GM19455 (cell line): ENCODE measurements around the gene DNM2.

Experiments
- ATAC-seq: cut with Tn5 transposase; IDR thresholded peaks from one replicate; pipeline ENCODE4 v1.9.1; 2021; ENCODE audit not compliant: unreplicated experiment

Gene DNM2

DNA sequence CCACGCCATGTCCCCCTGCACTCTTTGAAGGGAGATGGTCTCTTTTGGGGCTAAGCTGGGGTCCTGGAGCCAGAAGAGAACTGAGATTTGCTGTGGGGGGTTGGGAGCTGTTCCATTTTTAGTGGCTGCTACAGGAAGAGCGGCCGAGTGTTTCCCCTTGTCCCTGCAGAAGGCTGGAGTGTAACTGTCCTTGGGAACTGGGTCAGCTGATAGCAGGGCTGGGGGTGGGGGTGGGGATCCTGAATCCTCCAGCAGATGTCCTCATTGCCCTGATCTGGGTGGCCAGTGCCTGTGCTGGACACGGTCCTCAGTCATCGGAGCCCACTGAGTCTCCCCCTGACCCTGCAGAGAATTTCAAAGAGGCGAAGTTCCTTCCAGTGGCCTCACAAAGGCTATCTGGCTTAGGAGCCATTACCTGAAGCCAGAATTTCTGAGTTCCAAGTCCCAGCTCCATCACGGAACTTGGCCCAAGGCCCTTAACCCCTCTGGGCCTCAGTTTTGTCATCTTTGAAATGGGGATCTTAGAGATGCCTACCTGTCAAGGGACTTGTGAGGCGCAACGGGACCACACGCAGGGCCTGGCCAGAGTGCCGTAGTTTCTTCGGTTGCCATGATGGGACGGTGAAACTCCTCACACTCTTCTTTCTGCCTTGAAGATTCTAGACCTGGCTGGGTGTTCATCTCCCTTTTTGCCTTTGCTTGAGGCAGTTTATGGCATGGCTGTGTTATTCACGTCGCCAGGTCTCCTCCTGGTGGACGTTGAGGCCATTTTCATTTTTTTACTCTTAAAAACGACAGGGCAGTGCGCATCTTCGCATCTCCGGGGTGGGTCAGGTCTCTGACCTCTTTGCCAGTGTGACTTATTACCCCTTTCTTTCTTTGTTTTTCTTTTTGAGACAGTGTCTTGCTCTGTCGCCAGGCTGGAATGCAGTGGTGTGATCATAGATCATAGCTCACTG, 51.9 kb downstream of the DNM2 start:
- ATAC-seq = no peak

DNA sequence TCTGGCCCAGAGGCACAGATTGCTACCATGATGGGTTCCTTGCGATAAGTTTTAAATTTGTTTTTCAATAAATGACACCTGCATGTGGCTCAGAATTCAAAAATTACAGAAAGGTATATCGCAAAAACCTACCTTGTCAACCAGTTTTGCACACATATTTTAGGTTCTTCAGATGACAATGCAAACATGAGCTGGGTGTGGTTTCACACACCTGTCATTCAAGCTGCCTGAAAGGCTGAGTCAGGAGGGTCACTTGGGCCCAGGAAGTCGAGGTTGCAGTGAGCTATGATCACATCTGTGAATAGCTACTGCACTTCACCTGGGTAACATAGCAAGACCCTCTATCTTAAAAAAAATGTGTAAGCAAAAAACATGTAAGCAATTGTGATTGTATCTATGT, 56.1 kb downstream of the DNM2 start:
- ATAC-seq = no peak

DNA sequence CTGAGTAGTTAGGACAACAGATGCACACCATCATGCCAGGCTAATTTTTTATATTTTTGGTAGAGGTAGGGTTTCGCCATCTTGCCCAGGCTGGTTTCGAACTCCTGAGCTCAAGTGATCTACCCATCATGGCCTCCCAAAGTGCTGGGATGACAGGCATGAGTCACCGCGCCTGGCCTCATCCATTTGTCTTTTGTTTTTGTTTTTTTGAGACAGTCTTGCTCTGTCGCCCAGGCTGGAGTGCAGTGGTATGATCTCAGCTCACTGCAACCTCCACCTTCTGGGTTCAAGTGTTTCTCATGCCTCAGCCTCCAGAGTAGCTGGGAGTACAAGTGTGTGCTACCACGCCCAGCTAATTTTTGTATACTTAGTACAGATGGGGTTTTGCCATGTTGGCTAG, 57.0 kb downstream of the DNM2 start:
- no peak for ATAC-seq

DNA sequence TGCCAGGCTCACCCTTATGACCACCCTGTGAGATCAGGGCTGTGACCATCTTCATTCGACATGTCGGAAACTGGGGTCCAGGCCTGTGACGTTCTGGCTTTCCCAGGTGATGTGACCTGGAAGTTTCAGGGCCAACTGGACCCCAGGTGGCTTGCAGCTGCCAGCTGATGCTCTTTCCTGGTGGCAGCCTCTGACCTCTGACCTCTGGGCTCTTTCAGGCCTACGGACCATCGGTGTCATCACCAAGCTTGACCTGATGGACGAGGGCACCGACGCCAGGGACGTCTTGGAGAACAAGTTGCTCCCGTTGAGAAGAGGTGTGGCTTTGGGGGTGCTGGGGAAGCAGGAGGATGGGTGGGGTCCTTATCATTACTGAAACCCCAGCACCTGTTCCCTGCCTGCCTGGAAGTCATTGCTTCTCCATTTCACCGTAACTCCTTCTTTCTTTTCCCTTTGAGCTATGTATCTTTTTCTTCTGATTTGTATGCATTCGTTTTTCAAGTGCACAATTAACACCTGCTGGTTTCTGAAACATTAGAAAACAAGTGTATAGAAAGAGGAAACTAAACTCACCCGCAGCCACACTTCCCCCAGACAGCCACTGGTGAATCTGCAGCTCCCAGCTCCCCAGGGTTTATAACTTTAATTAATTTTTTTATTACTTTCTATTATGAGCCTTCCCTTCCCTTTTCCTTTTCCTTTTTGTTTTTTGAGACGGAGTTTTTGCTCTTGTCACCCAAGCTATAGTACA, 59.2 kb downstream of the DNM2 start:
- ATAC-seq = no peak

DNA sequence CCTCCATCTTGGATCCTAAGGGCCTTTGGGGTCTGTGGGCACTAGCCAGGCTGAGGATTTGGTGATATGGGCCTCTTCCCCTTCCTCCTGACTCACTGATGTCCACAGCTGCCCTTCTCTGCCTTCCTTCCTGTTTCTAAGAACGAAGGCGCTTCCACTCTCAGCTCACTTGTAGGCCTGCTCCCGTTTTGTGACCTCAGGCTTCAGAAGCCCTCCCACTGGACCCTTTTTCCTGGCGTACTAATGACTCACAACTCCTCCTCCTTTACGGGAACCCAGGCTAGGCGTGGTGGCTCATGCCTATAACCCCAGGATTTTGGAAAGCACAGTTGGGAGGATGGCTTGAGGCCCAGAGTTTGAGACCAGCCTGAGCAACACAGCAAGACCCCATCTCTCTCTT, 62.5 kb downstream of the DNM2 start:
- ATAC-seq = no peak

DNA sequence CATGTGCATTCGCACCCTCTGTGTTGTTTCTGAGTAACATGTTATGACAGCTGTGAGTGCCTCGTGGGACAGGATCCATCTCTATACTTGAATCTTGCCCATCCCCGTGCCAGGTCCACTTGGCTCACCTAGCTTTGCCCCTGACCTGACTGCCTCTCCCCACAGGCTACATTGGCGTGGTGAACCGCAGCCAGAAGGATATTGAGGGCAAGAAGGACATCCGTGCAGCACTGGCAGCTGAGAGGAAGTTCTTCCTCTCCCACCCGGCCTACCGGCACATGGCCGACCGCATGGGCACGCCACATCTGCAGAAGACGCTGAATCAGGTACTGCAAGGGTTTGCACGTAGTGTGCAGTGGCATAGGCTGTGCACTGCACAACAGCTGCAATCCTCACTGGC, 64.9 kb downstream of the DNM2 start:
- no peak for ATAC-seq

DNA sequence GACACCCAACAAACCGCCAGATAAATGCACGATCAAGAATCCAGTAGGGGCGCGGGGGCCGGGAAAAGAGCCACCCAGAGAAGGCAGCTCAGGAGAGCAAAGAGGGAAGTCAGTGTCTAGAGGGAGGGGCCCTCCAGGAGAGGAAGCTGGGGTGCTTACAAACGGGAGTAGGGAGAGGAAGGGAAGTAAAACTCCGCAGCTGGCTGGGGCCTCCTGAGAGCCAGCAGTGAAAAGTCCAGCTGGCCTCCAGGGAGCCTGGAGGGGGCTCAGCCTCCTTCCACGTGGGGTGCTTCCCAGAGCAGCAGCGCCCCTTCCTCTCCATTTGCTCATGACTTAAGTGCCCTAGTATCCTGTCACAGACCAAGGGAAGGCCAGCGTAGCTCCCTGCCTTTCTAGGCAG, 66.4 kb downstream of the DNM2 start:
- ATAC-seq = no peak

DNA sequence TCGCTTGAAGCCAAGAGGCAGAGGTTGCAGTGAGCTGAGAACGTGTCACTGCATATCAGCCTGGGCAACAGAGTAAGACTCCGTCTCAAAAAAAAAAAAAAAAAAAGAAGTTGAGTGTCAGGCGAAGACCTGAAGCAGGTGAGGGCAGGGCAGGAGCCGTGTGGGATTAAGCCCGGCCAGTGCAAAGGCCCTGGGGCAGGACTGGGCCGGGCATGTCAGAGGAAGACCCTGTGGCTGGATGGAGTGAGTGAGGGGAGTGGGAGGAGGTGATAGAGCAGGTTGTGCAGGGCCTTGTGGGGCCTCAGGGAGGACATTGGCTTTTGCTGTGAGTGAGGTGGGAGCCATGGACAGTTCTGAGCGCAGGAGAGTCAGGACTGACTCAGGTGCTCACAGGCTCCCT, 70.3 kb downstream of the DNM2 start:
- ATAC-seq = no peak

DNA sequence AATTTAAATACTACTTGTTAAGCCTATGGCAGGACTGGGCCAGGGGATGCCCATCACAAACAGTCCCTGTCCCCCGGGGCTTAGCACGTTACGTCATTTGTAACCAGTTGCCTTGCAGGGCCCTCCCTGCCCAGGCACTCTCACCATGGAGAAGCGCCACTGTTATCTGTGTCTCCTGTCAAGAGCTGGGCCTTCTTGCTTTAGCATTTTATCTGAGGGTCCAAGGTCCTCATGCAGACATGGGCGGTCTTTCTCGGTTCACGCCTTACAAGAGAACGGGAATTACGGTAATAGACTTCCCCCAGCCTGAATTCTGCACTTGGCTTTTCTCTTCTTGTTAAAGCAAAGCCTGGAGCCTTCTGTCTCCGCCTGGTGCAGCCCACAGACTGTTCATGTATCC, 72.0 kb downstream of the DNM2 start:
- no peak for ATAC-seq

DNA sequence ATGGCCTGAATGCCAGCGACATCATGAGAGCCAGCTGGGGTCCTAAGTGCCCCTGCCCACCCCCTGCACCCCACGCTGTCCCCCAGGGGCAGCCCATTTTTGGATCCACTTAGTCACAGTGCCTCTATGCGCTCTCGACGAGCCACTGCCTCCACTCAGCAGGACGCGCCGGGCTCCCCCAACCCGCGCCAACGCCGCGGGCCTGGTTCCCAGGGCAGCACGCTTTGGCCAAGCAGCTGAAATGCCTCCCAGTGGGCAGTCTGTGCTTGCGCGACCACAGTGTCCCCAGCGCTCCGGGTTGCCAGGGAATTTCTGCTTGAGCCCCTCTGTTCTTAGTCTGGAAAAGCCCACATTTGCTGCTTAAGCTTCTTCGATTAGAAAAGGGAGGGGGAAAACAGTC, 78.8 kb downstream of the DNM2 start:
- no peak for ATAC-seq

DNA sequence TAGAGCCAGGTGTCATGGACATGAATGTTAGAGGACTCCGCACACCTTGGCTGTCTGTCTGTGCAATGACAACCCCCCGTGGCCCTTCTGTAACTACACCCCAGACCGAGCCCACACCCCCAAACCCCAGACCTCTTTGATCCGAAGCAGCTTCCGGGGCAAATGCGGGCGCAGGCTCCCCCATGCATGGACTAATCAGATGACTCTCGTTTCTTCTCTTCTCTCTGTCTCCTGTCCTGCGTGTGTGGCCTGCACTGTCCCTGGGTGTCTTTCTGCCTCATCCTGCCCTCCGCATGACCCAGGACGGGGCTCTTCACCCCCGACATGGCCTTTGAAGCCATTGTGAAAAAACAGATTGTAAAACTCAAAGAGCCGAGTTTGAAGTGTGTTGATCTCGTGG, 79.2 kb downstream of the DNM2 start:
- ATAC-seq = no peak

DNA sequence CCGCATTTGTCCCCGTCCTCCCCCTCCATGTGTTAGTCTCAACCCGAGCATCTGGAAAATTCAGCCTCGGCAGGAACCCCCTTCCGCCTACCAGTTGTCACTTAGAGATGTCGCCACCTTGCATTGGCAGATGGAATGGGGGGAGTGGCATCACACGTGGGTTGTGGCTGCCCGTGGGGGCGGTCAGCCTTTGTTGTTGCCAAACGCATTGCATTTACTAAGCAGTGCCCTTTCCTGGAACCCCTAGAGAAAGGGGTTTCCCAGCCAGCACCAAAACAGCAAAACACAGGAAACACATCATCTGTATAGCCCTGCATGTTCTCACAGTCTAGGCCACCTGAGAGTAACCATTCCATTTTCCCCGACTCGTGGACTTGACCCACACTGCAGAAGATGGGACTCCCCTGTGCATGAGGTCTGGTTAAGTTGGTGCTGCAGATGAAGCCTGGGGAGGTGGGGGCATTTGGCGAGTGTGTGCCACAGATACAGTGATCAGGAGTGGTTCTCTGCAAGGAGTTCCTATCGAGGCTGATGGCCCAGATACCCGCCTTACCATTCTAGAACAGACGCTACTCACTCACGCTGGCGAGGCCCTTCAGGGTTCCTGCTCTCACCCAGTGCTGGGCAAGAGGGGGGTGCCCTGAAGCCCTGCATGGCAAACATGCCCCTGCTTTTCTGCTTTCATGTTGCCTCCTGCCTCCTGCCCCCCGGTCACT, 79.8 kb downstream of the DNM2 start:
- no peak for ATAC-seq

DNA sequence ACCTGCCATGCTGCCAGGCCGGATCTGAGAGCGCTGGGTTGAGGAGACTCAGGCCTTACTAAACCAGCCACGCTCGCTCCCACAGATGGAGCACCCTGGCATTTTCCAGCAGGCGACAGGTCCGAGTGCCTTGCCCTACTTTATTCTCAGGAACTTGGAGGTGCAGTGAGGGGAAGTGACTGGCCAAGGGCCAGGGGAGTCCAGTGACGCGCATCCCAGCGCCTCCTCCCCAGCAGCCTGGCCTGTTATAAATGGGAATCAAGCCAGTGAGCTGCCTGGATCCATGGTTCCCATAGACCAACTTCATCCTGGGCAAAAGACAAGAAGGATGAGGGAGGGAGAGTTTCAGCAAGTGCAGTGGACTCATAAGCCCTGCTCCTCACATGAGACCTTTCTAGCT, 82.6 kb downstream of the DNM2 start:
- ATAC-seq = no peak

DNA sequence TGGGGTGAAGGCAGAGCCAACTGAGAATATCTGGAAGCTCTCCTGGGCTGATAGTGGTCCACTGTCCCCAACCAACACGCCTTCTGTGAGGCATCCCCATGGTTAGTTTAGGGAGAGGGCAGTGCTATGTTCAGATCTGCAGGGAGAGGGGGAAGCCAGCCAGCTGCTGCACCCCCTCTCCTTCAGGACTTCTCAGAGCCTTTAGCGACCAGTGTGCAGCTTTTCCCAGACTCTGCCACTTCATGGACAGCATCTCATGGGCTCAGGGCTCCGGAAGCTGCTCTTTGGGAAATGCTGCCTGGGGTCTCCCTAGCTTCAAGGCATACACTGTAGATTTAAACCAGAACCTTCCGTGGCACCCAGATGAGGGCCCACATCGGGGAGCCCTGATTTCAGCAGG, 84.6 kb downstream of the DNM2 start:
- no peak for ATAC-seq

DNA sequence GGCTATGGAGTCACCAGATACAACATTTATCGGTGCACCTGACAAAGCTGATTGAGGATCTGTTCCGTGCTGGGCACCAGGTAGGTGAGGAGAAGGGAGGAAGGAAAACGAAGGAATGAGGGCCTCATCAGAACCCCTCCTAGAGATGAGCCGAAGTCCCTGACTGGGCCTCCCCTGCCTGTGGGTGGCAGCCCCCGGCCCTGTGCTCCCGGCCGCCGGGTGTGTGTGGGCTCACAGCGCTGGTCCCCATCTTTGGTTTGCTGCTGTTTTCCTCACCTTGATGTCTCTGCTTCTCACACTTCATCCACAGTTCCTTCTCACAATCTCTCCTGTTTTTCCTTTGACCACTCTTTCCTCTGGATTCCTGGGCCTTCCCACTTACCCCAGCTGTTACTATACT, 85.4 kb downstream of the DNM2 start:
- ATAC-seq = no peak

DNA sequence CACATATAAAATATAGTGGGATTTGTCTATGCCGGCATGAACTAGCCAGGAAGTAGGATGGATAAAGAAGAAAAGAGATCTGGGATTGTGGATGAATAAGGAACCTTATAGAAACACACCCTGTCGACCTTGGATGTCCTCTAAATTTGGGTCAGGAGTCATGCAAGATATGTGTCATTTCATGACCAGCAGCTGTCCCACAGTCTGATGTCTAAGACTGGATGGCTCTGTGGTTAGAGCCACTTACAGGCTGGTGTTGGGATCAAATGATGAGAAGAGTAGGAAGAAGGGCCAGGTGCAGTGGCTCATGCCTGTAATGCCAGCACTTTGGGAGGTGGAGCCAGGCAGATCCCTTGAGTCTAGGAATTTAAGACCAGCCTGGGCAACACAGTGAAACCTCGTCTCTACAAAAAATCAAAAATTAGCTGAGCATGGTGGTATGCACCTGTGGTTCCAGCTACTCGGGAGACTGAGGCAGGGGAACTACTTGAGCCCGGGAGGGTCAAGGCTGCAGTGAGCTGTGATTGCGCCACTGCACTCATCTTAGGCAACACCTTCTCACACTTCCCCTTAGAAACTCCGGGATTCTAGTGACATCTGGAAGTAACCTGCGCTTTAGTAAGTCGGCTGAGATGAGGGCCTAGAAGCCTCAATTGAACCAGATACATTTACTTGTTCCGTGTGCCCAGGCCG, 87.3 kb downstream of the DNM2 start:
- no peak for ATAC-seq

DNA sequence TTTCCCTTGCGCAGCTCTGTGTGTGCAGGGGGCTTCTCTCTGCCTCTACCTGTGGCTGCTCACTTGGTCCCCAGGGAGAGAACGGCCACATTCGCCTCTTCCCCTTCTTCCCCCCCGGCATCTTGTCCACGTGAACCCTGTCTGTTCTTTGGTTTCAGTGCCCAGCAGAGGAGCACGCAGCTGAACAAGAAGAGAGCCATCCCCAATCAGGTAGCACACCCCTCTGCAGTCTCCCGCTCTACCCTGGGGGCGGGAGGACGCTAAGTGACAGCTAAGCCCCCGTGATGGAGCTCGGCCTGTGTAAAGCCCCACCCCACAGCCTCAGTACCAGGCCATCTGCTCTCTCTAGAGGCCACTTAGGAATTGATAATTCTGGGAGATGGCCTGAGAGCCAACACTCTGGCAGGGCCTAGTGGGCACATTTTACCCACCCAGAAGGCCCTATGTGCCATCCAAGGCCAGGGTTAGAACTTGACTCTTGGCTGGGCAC, 87.9 kb downstream of the DNM2 start:
- no peak for ATAC-seq

DNA sequence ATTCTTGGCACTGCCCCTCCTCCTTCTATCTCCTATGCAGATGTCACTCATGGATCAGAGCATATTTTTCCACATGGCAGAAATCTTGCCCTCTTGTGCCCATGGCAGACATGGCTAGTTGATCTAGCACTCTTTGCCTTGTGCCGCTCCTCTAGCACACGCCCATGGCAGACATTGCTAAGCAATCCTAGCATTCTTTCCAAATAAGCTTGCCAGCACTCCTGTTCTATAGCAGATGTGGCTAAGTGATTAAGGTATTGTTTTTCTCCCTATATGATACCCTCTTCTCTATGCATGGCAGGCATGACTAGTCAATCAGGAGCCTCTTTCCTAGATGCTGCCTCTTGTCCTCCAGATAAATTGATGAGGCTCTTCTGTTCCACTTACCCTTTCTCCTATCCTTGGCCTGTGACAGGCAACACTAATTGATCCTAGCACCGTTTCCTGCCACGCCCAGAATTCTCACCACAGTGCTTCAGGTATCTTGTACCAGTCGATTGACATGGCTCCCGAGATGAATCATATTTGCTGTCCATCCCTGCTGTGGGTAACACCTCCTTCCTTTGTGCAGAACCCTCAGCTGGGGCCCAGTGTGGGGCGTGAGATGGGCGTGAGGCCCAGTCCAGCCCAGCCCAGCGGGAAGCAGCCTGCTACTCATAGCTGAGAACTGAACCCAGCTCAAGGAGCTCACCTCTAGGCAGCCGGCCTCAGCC, 91.2 kb downstream of the DNM2 start:
- no peak for ATAC-seq

DNA sequence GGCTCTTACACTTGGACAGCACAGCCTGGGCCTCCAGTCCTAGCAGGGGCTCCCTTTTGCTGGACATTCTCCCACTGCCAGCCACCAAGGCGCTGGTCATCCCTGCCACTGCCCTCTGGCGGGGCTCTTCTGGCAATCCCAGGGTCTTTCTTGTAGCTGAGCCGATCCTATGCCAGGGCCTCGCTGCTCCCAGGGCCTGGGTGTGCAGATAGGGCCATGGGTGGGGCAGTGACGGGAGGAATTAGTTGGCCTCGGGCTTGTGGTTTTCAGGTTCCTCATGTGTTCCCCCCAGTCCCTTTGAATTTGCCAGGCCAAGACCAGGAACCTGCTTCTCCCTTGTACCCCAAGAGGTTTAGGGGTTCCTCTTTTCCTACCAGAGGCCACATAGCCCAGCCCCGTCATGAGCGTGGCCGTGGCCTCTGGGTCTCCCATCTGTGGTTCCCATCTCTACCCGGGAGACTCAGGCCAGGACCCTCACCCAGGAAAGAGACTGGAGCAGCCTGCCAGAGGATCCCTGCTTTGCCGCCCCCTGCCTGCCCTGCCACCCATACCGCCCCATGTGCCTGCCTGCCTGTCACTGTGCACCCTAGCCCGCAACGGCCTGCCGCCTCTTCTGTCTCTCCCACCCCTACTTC, 91.9 kb downstream of the DNM2 start:
- no peak for ATAC-seq
